Muscle of leg (tissue), 11 donors: ENCODE results near the gene HRG. TPM values are rescaled to one million over a fixed set of nuclear protein-coding genes. Genes with fewer than 3 reads are reported as not detected.
"Not testable (repeated sequence)": the region's sequence is repeated elsewhere in the genome, so short reads cannot be mapped to it uniquely, and the experiment has no call there.

Experiments used
- DNase-seq: peaks from one replicate; pipeline ENCODE4 v3.0.0; 2013
- H3K27ac ChIP-seq: one replicate; pipeline ENCODE4 v1.5.1; 2013; ENCODE audit warnings: mild to moderate bottlenecking, low read length, control low read depth
- H3K27me3 ChIP-seq: one replicate; pipeline ENCODE4 v1.6.1; 2013; ENCODE audit warnings: low read length; ENCODE audit not compliant: control insufficient read depth, insufficient read depth
- H3K36me3 ChIP-seq: one replicate; pipeline ENCODE4 v1.6.1; 2013; ENCODE audit warnings: low read length; ENCODE audit not compliant: control insufficient read depth, insufficient read depth
- H3K4me1 ChIP-seq: one replicate; pipeline ENCODE4 v1.6.1; 2013; ENCODE audit warnings: low read length; ENCODE audit not compliant: control insufficient read depth, insufficient read depth
- H3K4me3 ChIP-seq: one replicate; pipeline ENCODE4 v1.5.1; 2013; ENCODE audit warnings: low read length, control low read depth
- H3K9me3 ChIP-seq: replicated peaks from 2 replicates; pipeline ENCODE4 v1.6.1; 2013; ENCODE audit warnings: low read depth, low read length; ENCODE audit not compliant: control insufficient read depth
- WGBS: methylation state at CpG from one replicate; pipeline ENCODE4 v1.1.5; 2013; ENCODE audit warnings: missing lambda C conversion rate; ENCODE audit not compliant: insufficient coverage; 5-methylcytosine and 5-hydroxymethylcytosine counted together
- polyA plus RNA-seq, 8 donors: library from polyadenylated mRNA; unstranded; fragments of 120-200 nt; gene quantifications; one replicate each; pipeline versions ENCODE4 v1.2.1 to v1.2.3, GENCODE V29; 2013; ENCODE audit warnings: inconsistent platforms in 1 of 8, low replicate concordance in 1 of 8; ENCODE audit not compliant: insufficient read length in 8 of 8, insufficient read depth in 1 of 8
- total RNA-seq: library from RNA; stranded (reverse); fragments of 120-200 nt; gene quantifications from one replicate; pipeline ENCODE4 v1.2.4, GENCODE V29; 2013

Gene HRG
- total and polyA plus RNA-seq, 9 donors, result 0.03 to 0.53 (median 0.06) TPM; not detected in 4

DNA sequence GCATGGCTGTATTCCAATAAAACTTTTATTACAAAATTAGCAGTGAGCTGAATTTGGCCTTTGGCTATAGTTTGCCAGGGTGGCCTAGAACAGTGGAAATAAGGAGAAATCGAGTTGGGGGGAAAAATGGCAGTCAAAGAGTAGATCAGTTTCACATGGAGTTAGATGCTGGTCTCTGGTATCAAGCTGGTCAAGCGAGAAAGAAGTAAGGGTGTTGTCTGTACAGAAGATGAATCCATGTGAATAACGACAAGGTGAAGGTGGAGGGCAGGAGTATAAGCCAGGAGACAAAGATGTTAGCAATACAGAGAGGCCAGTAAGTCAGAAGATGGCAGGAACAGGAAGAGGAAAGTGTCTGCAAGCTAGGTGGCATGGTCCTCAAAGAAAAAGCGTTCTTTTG, 41.2 kb upstream of the HRG start:
- Histone ChIP-seq H3K4me1 (no peaks in the 10 kb centered on the region), H3K36me3 (no peaks in the 10 kb centered on the region), H3K4me3 (no peak overlapping the region), H3K27ac (no peak overlapping the region), H3K9me3 (no peaks in the 10 kb centered on the region), H3K27me3 (peaks cover 6% of the 10 kb centered on the region)
- 69% methylated on average over 3 of the region's 4 CpGs for WGBS
- no peak for DNase-seq

DNA sequence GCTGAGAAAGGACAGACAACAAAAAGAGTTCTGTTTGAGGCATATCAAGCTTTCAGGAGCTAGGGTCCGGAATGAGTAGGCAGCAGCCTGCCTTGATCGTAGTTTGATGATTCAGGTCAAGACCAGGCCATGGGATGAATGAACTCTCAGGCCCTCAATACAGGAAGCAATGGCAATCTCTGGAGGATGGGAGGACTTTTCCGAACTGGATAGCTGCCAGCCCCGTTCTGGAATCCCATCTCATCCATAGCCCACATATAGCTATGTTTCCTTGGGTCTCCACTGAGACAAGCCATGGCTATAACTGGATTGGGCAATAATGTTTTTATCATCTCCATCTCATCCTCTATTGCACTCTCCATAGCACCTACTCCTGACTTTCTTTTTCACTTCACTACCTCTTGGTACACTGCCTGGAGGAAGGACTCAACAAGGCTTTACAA, 40.2 kb upstream of the HRG start:
- H3K4me3 ChIP-seq, result no peak overlapping the region
- no peaks in the 10 kb centered on the region for H3K4me1 ChIP-seq
- H3K27ac ChIP-seq, result no peak overlapping the region
- H3K36me3 ChIP-seq, result no peaks in the 10 kb centered on the region
- no peak for DNase-seq
- no CpG with 5 or more reads among the region's 4 CpGs for WGBS
- H3K9me3 ChIP-seq, result no peaks in the 10 kb centered on the region
- peaks cover 2% of the 10 kb centered on the region for H3K27me3 ChIP-seq

DNA sequence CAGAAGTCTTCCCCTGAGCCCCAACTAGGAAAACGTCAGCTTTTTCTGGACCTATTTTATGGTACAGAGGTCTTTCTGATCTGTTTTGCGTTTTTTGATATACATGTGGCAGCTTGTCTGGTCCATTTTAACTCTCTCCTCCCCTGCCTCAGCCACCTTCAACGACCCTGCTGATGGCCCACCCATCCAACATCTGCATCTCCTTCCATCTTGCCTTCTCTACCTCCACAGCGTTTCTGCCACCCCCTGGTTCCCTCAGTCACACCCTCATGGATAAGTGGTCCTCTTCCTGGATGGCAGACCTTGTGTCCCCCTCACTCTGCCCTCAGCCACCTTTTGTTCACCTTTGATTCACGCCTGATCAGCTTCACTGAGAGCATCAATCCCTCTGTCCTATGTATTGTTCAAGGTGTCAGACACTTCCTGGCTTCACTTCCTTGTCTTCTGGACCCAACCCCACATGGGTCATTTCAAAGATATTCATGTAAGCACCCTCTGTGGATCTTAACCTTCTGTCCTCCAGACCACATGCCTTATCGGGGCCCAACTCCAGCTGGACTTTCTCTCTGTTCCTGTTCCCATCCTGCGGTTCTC, 39.5 kb upstream of the HRG start:
- no peak overlapping the region for H3K27ac ChIP-seq
- no peaks in the 10 kb centered on the region for H3K9me3 ChIP-seq
- peaks cover 2% of the 10 kb centered on the region for H3K27me3 ChIP-seq
- 65% methylated on average over 5 of the region's 7 CpGs for WGBS
- H3K36me3 ChIP-seq, result no peaks in the 10 kb centered on the region
- no peak for DNase-seq
- H3K4me1 ChIP-seq, result no peaks in the 10 kb centered on the region
- H3K4me3 ChIP-seq, result no peak overlapping the region

DNA sequence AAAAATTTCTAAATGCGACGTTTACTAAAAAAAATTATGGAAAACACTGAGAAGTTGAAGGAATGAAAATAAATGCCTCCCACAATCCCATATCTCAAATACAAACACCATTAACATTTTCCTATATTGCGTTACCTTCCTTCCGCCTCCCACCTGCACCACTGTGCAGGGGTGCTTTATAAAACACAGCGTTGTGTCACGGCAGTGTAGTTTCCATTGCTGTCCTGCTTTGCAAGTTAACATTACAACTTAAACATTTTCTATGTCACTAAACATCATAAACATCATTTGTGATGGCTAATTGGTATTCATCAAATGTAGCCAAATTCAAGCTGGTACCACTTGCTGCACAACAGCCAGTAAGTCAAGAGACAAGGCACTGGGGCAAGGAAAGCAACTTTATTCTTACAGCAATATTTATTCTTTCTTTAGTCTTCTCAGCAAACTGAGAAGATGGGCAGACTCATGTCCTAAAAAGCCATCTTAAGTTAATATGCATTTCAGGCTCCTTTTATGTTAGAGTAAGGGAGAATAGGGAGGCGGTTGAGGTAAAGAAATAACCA, 37.9 kb upstream of the HRG start:
- 98% methylated on average over 4 of the region's 7 CpGs for WGBS
- DNase-seq, result no peak
- no peak overlapping the region for H3K4me3 ChIP-seq

DNA sequence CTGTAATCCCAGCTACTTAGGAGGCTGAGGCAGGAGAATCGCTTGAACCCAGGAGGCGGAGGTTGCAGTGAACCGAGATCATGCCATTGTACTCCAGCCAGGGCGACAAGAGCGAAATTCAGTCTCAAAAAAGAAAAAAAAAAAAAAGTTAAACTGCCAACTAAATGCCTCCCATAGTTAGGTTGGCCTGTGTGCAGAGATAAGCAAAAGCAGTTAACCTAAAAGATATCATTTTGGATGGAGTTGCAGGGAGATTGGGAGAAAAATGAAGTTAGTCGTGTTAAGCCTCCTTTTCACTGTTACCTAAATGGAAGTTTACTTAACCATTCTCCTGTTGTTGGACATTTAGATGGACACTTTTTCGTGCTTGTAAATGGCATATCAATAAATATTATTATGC, 37.1 kb upstream of the HRG start:
- DNase-seq, result no peak
- H3K4me3 ChIP-seq, result no peak overlapping the region
- H3K36me3 ChIP-seq, result no peaks in the 10 kb centered on the region
- no peaks in the 10 kb centered on the region for H3K9me3 ChIP-seq
- H3K27me3 ChIP-seq, result peaks cover 2% of the 10 kb centered on the region
- H3K4me1 ChIP-seq, result no peaks in the 10 kb centered on the region
- H3K27ac ChIP-seq, result no peak overlapping the region
- 100% methylated on average over 1 of the region's 7 CpGs for WGBS

More for the DNA sequence above, 37.9 kb upstream of the HRG start:
- Histone ChIP-seq H3K36me3 (no peaks in the 10 kb centered on the region), H3K9me3 (no peaks in the 10 kb centered on the region), H3K27ac (no peak overlapping the region), H3K4me1 (no peaks in the 10 kb centered on the region), H3K27me3 (peaks cover 2% of the 10 kb centered on the region)

DNA sequence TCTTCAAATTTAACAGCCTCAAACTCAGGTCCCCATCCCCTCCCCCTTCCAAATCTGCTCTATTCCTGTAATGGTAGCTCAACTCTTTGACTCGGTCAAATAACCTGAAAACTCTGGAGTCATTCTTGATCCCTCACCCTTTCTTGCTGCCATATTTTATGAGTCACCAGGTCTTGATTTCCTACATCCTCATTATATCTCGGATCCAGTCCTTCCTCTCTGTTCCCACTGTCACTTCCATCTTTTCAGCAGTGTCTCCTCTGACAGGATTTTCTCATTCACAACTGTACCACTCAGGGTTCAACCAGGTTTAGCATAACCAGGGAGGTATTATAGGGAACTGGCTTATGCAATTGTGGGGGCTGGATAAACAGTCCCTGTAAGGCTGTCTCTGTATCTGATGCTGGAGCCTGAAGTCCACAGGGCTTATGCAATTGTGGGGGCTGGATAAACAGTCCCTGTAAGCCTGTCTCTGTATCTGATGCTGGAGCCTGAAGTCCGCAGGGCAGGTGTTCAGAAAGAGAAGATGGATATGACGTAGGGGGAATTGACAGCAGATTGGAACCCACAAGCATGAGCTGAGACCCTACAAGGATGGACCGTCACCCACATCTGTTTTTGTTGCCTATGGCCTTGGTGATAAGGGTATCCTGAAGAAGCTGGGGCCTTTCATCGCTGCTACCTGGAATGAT, 34.7 kb upstream of the HRG start:
- DNase-seq, result no peak
- Histone ChIP-seq H3K9me3 (no peaks in the 10 kb centered on the region), H3K27ac (no peak overlapping the region), H3K4me1 (no peaks in the 10 kb centered on the region), H3K27me3 (peaks cover 5% of the 10 kb centered on the region), H3K4me3 (no peak overlapping the region), H3K36me3 (no peaks in the 10 kb centered on the region)
- WGBS, result 43% methylated on average over 4 of the region's 6 CpGs

DNA sequence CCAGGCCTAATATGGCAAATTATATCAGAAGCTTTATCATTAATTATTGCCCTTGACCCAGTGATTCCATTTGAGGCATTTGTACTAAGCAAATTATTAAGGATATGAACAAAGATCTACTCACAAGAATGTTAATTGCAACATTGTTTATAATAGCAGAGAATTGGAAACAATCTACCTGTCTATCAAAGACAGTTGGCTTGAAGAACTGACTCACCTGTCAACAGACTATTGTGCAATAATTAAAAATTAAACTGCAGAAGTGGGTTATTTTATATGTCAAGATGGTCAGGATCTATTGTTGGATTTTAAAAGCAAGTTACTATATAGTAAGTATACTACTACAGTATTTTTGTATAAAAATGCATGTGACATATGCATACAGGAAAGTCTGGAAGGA, 32.3 kb upstream of the HRG start:
- DNase-seq, result no peak
- no peaks in the 10 kb centered on the region for H3K36me3 ChIP-seq
- no peaks in the 10 kb centered on the region for H3K9me3 ChIP-seq
- H3K27me3 ChIP-seq, result peaks cover 3% of the 10 kb centered on the region
- no peak overlapping the region for H3K4me3 ChIP-seq
- H3K4me1 ChIP-seq, result no peaks in the 10 kb centered on the region
- H3K27ac ChIP-seq, result no peak overlapping the region

DNA sequence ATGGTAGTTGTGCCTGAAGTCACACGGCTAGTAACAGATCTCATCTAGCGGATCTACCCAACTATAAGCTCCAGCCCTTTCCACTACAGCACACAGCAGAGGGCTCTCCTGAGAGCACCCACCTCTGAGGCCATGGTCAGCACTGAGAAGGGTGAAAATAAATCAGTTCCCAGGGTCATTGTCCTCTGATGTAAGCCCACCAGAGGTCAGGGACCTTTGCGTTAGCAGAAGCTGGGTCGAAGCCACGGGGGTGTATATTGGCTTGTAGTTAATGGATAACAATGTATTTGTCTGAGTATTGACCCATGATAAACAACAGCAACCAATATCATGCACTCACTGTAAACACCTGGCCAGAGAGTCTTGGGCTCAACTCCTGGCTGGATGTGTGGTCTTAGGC, 31.6 kb upstream of the HRG start:
- not testable (repeated sequence) for H3K4me1 ChIP-seq, H3K4me3 ChIP-seq, H3K27ac ChIP-seq, H3K9me3 ChIP-seq, H3K27me3 ChIP-seq, H3K36me3 ChIP-seq, DNase-seq
- 100% methylated on average over 1 of the region's 5 CpGs for WGBS

DNA sequence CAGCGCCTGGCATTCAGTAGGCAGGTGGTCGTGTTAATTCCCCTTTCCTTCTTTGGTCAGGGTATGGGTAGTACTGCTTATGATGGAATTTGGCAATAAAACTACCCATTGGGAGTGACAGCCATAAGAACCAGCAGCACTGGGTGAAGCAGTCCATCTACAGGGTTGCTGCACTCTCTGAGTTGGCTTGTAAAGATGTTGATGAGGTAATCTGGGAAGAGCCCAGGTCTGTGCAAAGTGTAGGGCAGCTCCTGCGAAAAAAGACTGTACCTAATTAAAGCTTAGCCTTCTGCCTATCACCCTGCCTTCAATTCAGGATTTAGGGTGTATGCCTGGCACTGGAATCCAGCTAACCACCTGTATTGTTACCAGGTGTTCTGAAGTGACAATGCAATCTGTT, 30.3 kb upstream of the HRG start:
- no peak for DNase-seq
- peaks cover 5% of the 10 kb centered on the region for H3K27me3 ChIP-seq
- no CpG with 5 or more reads among the region's 3 CpGs for WGBS
- no peaks in the 10 kb centered on the region for H3K4me1 ChIP-seq
- no peaks in the 10 kb centered on the region for H3K9me3 ChIP-seq
- H3K27ac ChIP-seq, result no peak overlapping the region
- H3K36me3 ChIP-seq, result no peaks in the 10 kb centered on the region
- H3K4me3 ChIP-seq, result no peak overlapping the region

DNA sequence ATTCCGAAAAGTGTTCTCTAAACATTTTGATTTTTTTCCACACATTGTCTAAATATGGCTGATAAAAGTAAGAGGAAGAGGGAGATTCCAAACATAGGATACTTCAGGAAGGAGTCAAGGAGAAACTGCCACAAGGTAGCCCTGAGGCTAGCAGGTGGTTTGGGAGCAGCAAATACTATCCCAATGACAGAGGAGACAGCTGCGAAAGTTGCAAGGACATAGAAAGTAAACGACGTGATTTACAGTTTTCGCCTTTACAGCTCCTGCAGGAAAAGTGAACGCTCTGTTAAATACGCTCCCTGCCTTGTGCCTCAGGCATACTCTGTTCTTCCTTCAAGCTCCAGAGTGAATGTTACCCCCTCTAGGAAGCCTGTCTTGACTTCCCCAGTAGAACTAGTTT, 29.3 kb upstream of the HRG start:
- WGBS, result 74% methylated on average over 4 of the region's 7 CpGs

More for the DNA sequence above, 29.3 kb upstream of the HRG start:
- Histone ChIP-seq H3K27me3 (peaks cover 5% of the 10 kb centered on the region), H3K4me3 (no peak overlapping the region), H3K36me3 (no peaks in the 10 kb centered on the region), H3K4me1 (no peaks in the 10 kb centered on the region), H3K27ac (no peak overlapping the region), H3K9me3 (no peaks in the 10 kb centered on the region)
- no peak for DNase-seq
